Left ventricle myocardium superior (tissue), 1 donor: ENCODE data around the gene FIZ1. TPM values are rescaled to one million over a fixed set of nuclear protein-coding genes. Genes with fewer than 3 reads are reported as not detected.

Experiments
- ATAC-seq: fragments of 200-7000 bp; cut with Tn5 transposase; one replicate; pipeline ENCODE4 v1.9.1; 2020; ENCODE audit warnings: mild to moderate bottlenecking, moderate library complexity
- DNase-seq: peaks from one replicate; pipeline ENCODE4 v3.0.0-alpha.2; 2020
- intact Hi-C: fragments of 100-400 bp; cut with micrococcal nuclease; formaldehyde crosslinking; loops from one replicate; pipeline ENCODE4 v1.11.0; 2022
- long read RNA-seq: library from polyadenylated mRNA; unstranded; transcript quantifications from one replicate; pipeline ENCODE4 v2.0.0, GENCODE V29; 2021
- total RNA-seq: library from RNA; stranded (reverse); fragmentation: NEBNext Ultra II Directional; extraction: Animal tissue kit (Norgen Biotek cat#: 25700); gene quantifications from one replicate; pipeline ENCODE4 v1.2.1, GENCODE V29; 2021
- donor health status: DM: no; HTN: yes; CAD: no; lungs with severe emphysema.

Gene FIZ1, protein sequence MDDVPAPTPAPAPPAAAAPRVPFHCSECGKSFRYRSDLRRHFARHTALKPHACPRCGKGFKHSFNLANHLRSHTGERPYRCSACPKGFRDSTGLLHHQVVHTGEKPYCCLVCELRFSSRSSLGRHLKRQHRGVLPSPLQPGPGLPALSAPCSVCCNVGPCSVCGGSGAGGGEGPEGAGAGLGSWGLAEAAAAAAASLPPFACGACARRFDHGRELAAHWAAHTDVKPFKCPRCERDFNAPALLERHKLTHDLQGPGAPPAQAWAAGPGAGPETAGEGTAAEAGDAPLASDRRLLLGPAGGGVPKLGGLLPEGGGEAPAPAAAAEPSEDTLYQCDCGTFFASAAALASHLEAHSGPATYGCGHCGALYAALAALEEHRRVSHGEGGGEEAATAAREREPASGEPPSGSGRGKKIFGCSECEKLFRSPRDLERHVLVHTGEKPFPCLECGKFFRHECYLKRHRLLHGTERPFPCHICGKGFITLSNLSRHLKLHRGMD
- total RNA-seq = 16.3 TPM
- long read RNA-seq, full-length matches to known transcripts = 4 of 9 reads
- long read RNA-seq, partial matches to known transcripts = 0 of 9 reads
- long read RNA-seq, other reads (novel, unspliced or antisense) = 5 of 9 reads

- ATAC-seq (peak; percentile 88), DNase-seq (peak; percentile 98)
- intact Hi-C loops = no loop called here
Measured at GRCh38 chr19:55599468-55599841, at the start of gene FIZ1. TSS of gene FIZ1 (minus strand) at chr19:55599517. CDS start at chr19:55597865, 1,652 bp downstream.

GRCh38 chr19:55648585-55649267, 49.4 kb upstream of the FIZ1 start:
- ATAC-seq = no peak

DNA sequence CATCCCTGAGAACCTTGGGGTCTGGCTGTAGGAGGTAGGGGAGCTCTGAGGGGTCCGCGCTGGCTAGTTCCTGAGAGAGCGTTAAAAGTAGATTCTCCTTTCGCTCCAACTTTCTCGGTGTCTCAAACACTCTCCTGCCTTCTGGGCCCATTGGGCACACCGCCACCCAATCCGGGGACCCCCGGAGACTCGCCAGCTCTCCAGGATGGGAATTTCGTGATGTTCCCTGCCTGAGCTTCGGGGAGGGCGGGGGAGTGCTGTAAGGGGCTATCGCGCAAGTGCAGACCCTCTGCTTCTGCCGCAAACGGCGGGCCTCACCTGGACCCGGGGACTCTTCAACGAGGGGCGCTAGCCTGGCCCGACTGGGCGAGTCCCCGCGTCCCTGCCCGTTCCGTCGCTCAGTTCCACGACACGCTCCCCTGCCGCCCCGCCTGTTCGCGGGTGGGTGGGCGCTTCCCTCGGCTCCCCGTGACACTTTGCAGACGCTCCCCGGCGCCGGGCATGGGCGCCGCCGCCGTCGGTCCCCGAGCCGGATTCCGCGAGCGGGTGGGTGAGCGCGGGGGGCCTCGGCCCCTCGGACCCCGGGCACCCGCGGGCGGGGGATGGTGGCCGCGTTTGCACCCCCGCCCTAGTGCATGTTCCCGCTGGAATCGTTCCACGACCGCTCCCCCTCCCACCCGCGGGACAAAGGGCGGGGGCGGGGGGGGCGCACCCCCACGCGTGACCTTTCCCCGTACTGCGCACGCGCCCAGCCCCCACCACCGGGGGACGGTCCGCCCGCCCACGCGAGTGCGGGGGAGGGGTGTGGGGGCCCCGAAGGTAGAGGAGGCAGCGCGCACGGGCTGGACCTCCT, 48.6 kb upstream of the FIZ1 start, which contains the start of gene CCDC106:
TSS of gene CCDC106 (plus strand) at position 481 of the 853 bp plus-strand sequence. CDS start 835 bp downstream, outside the sequence.
- peak; percentile 59 for ATAC-seq
- intact Hi-C loops = no loop called here
- peak; percentile 81 for DNase-seq

More at GRCh38 chr19:55648585-55649267, 49.4 kb upstream of the FIZ1 start:
- intact Hi-C loops = no loop called here
- DNase-seq = no peak

GRCh38 chr19:55646889-55647731, 47.8 kb upstream of the FIZ1 start:
- intact Hi-C loops = no loop called here
- ATAC-seq (no peak), DNase-seq (no peak)

DNA sequence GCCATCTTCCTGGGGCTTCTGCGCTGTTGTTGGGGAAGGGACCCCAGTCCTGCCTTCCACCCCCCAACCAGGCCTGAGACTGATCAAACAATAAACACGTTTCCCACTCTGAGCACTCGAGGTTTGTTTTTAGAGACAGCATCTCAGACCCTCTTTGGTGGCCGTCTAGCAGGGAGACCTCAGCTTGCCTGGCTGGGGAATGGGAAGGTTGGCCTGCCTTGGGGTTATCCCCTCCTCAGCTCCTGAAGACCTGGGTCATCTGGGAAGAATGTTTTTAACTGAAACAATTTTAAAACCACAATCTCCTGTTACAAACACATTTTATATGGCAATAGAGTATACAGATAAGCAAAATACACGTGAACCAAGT, 46.2 kb upstream of the FIZ1 start:
- ATAC-seq (no peak), DNase-seq (no peak)
- intact Hi-C loops = no loop called here

DNA sequence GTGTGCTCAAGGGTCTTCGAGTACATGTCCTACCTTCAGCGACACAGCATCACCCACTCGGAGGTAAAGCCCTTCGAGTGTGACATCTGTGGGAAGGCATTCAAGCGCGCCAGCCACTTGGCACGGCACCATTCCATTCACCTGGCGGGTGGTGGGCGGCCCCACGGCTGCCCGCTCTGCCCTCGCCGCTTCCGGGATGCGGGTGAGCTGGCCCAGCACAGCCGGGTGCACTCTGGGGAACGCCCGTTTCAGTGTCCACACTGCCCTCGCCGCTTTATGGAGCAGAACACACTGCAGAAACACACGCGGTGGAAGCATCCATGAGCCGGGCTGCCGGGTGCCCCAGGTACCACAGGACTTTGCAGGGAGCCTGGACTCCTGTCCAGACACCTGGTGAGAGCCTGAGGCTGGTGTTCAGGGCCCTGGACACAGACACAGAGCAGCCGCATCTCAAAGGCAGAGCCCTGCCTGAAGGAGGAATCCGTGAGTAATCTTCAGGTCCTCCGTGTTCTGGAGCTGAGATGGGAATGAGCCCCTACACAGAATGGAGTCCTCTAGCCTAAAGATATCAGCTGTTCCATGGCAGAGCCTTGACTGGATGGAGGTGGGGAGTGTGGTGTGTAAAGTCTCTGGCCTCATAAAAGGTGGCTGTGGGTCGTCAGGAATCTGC, 45.7 kb upstream of the FIZ1 start:
- DNase-seq (no peak), ATAC-seq (no peak)
- intact Hi-C loops = no loop called here

DNA sequence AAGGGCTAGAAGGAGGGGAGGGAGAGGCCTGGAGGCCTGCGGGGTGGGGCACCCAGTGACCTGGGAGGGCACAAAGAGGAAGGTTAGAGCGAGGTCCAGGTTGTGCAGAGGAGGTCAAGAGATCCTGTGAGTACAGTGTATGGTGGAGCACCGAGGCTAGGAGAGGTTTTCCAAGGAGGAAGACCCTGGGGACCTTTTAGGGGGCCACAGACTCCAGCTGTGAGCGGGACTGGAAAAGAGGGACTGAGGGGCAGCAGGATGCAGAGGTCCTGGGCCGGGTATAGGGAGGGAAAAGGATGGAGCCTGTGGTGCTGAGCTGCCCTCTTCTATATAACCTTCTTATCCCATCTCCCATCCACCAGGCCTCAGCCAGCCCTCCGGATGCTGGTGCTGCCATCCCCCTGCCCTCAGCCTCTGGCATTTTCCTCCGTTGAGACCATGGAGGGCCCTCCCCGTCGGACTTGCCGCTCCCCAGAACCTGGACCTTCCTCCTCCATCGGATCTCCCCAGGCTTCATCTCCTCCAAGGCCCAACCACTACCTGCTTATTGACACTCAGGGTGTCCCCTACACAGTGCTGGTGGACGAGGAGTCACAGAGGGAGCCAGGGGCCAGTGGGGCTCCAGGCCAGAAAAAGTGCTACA, 45.0 kb upstream of the FIZ1 start:
- DNase-seq = peak; percentile 25
- intact Hi-C loops = no loop called here
- ATAC-seq = no peak

GRCh38 chr19:55643887-55644176, 44.5 kb upstream of the FIZ1 start:
- no peak for DNase-seq
- intact Hi-C loops = no loop called here
- ATAC-seq = no peak

GRCh38 chr19:55643003-55643886, 43.9 kb upstream of the FIZ1 start, which contains the start of gene ZNF581:
TSS of gene ZNF581 (plus strand) at chr19:55643649. CDS start at chr19:55644572, 923 bp downstream.
- DNase-seq = peak; percentile 82
- intact Hi-C loops = no loop called here
- peak; percentile 46 for ATAC-seq

GRCh38 chr19:55642153-55643002, 43.1 kb upstream of the FIZ1 start:
- DNase-seq (peak; percentile 52), ATAC-seq (peak; percentile 2)
- intact Hi-C loops = no loop called here

- intact Hi-C loops = no loop called here
Measured at GRCh38 chr19:55641426-55642152, 42.3 kb upstream of the FIZ1 start.

DNA sequence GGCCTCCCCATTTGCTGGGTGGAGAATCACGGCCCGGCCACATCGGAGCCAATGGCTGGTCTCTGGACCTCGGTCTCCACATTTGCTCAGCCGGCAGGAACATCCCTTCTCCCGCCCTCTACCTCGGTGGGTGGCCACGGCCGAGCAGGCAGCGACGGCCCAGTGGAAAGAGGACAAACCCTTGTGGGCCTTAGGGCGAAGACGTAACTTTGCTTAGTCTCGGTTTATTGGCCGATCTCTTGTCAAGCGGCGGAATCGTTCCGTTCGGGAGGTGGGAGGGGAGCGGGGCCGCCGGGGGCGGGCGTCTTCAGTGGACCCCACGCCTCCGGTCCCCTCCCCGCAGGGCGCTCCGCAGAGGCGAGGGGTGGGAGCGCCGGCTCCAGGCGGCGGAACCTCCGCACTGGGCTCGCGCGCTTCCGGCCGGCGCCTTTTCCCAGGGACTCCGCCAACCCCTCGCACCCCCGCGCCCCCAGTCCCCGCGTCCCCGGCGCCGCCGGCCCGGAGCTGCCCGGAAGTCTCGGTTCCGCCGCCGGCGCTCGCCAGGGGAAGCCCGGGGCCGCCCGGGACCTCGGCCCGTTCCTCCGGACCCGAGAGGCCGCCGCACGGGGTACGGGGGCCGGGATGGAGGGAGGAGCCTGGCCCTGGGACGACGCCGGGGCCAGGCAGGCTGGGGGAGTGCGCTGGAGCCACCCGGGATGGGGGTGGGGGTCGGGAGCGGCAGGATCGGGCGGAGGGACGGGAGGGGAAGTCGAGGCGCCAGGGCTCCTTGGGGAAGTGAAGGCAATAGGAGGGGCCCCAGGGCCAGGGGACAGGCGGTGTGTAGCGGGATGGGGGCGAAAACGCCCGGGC, 41.5 kb upstream of the FIZ1 start, which contains the start of gene ZNF580:
TSS of gene ZNF580 (plus strand) at position 426 of the 849 bp plus-strand sequence. CDS start 1,507 bp downstream, outside the sequence.
- ATAC-seq = peak; percentile 73
- DNase-seq = peak; percentile 84
- intact Hi-C loops = no loop called here

More at GRCh38 chr19:55641426-55642152, 42.3 kb upstream of the FIZ1 start:
- ATAC-seq (peak; percentile 0), DNase-seq (peak; percentile 11)

DNA sequence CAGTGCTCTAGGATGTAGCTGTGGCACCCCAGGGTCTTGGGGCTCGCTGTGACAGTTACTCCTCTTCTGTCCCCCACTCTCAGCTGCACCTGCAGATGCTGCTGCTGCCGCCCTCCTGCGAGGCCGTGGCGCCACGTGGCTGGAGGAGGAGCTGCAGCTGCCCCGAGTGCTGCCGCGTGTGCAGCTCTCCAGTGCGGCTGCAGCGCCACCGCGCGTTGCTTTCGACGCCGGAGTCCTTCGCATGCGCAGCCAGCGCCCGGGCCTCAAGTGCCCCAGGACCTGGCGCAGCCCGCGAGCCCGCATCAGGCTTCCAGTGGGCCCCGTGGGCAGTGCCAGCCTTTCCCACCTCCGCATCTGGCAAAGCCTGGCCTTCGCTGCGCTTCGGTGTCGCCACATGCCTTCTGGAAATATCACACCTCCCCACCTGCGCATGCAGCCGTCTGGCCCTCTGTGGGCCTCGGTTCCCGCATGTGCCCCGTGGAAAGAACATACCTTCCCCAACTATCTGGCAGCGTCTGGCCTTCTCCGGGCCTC, 40.8 kb upstream of the FIZ1 start:
- peak; percentile 23 for ATAC-seq

More for the DNA sequence above, 40.8 kb upstream of the FIZ1 start:
- intact Hi-C loops = no loop called here
- peak; percentile 83 for DNase-seq
